GM10847 (cell line): Measurements from ENCODE around the gene GBP2.

Experiments
- POLR2A ChIP-seq: IDR thresholded peaks from 2 replicates; pipeline ENCODE4 v1.6.1; 2011; ENCODE audit not compliant: insufficient read length; ENCODE audit errors: extremely low read depth

GBP2 gene, protein sequence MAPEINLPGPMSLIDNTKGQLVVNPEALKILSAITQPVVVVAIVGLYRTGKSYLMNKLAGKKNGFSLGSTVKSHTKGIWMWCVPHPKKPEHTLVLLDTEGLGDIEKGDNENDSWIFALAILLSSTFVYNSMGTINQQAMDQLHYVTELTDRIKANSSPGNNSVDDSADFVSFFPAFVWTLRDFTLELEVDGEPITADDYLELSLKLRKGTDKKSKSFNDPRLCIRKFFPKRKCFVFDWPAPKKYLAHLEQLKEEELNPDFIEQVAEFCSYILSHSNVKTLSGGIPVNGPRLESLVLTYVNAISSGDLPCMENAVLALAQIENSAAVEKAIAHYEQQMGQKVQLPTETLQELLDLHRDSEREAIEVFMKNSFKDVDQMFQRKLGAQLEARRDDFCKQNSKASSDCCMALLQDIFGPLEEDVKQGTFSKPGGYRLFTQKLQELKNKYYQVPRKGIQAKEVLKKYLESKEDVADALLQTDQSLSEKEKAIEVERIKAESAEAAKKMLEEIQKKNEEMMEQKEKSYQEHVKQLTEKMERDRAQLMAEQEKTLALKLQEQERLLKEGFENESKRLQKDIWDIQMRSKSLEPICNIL

GRCh38 chr1:89125913-89126580 lies at the start of gene GBP2:
Gene GBP2, minus strand, starts transcription at chr1:89126114. Its CDS starts 4,148 bp downstream, at chr1:89121966.
- no peak for TF ChIP-seq POLR2A

GRCh38 chr1:89174491-89174890 lies 48.6 kb upstream of the GBP2 start:
- TF ChIP-seq POLR2A = no peak

- no peak for TF ChIP-seq POLR2A
Observed at GRCh38 chr1:89172468-89173143, 46.7 kb upstream of the GBP2 start.

DNA sequence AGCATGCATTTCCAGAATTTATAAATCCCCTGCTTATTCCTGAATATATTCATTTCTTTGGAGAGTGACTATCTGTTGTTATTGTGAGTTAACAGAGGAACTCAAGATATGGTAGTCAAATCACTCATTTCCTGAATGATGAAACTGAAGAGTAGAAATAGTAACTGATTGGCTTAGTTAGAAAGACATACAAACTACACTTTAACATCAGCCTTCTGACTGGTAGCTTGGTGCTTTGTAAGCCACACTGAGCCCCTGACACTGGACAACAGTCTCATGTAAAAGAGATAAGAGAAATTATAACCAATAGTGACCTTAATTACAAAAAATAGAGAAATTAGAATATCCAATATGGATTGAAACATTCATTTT lies 45.1 kb upstream of the GBP2 start:
- no peak for TF ChIP-seq POLR2A

GRCh38 chr1:89170170-89171066 lies 44.5 kb upstream of the GBP2 start:
- TF ChIP-seq POLR2A = no peak

DNA sequence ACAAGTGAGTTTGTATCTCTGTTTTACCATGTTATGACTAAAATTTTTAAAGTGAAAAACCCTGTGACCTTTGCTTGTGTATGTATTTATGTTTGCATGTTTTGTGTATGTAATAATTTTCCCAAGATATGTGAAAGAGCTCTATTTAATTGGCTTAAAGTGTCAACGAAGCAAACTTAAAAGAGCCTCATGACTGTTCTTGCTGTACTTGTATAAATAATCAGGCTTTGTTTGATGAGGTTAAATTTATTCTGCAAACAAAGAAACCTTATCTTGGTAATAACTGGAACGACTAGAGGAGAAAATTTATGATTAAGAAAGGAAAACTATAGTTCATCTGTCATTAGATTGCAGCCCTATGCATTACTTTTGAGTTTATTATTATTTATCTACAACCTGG lies 43.3 kb upstream of the GBP2 start:
- TF ChIP-seq POLR2A = no peak

DNA sequence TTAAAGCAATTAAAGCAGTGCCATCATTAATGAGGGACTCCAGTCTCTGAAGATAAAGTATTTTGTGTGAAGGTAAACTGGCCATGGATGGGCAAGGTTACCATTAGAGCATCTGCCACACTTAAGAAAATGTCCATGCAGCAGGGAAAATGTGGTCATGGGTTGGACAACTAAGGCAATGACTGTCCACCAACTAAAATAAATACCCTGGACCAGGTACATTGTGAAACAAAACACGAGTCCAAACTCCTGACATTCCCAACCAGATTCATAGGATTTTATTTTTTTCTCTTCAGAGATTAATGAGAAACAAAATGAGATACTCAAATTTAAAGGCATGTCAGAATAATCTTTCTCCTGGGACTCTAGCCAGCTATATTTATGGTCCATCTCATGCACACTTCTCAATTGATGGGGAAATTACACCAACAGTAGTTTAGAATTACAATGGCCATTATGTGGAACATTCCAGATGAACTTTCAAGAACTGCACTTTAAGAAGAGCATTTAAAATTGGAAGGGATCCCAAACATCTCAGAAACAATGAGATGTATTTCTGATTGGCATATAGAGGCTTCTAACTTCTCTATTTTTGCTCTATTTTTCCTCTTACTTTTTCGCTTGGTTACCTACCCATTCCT lies 41.8 kb upstream of the GBP2 start:
- TF ChIP-seq POLR2A = no peak

DNA sequence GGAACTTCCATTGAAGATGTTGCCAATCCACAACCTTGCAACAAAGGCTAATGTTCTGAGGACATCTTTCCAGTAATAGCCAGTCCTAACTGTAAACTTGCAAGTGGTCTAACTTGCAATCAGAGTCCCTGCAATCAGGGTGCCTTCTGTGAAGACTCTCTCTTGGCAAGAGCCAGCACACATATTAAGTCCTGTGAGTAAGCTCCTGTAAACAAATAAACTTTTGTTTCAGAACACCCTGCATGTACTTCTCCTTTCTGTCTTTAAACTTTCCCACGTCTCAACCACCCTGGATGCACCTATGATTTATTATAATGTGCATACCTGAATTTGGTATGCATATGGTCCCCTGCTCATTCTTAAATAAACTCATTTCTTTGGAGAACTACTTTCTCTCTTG lies 40.8 kb upstream of the GBP2 start:
- no peak for TF ChIP-seq POLR2A

DNA sequence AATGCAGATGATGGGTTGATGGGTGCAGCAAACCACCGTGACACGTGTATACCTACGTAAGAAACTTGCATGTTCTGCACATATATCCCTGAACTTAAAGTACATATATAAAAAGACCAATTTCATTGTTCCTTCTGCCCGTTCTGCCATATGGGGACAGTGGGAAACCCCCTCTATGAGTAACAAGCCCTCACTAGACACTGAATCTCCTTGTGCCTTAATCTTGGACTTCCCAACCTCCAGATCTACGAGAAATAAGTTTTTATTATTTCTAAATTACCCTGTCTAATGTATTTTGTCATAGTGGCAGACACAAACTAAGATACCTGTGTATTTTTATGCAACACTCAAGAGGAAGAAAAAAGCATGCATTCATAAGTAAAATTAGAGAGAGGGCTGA lies 39.9 kb upstream of the GBP2 start:
- TF ChIP-seq POLR2A = no peak

DNA sequence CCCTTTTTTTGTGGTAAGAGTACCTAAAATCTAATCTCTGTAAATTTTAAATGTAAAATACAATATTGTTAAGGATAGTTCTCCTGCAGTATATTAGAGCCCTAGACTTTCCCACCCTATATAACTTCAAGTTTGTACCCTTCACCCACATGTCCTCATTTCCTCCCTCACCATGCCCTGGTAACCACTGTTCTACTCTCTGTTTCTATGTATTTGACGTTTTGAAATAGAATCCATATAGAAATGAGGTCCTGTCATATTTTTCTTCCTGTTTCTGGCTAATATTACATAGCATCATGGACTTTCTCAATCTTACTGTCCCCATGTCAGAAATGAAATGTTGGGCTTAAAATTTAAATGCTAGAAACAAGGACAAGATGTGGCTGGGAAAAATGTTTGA lies 25.1 kb upstream of the GBP2 start:
- TF ChIP-seq POLR2A = no peak

GRCh38 chr1:89149976-89150375 lies 24.1 kb upstream of the GBP2 start:
- TF ChIP-seq POLR2A = no peak

DNA sequence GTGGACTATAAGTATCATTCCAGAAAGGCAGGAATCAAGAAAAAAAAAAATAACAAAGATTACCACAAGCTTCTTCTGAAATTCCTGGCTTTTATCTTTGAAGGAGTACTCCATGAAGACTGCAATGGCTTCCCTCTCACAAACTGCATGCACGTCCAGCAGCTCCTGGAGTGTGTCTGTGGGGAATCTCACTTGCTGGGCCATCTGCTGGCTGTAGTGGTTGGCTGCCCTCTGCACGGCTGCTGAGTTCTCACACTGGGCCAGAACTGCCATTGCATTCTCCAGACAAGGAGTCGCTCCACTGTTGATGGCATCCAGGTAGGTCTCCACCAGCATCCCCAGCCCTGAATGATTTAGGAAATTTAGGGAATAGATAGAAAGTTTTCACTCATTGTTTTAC lies 23.3 kb upstream of the GBP2 start:
- no peak for TF ChIP-seq POLR2A

DNA sequence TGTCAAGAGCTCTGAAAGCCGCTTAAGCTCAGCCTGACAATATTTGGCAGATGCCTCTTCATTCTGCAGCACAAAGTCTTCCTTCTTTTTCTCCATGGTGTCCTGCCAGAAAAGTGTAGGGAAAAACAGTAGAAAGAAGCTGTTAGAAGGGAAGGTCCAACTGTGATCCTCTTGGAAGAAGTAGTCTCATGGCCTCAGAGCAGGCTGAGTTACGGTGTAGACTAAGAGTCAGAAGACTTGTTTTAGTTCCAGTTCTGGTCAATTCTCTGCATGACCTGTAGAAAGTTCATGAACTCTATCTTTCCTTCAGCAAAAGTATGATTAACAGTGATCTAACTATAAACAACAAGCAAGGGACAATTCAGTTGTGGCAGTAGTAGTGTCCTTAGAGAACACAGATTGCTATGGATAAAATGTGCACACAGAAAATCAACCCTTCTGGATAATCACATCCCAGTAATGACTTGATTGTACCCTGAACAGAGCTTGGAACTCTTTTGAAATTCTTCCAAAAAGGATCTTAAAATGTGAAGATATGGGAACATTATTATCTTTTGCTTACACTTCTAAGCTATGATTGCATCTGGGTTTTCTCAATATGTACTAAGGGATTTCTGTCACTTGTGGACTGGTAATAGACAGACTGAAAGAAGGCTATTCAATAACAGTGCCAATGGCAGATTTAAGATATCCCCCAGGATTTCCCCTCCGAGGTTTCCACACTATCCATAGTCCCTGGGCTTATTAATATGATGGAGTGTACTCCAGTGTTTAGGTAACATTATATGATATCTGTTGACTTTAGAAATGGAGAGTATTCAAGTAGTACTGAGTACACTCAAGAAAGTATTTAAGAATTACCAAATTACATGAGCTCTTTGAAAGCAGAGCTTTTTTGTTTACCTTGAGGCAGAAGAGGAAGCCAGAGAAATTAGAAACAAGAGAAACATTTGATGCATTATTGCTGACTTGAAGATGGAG lies 22.1 kb upstream of the GBP2 start:
- TF ChIP-seq POLR2A = no peak
